IMR-90 (cell line): ENCODE data around the gene HOATZ. TPM values are rescaled to one million over a fixed set of nuclear protein-coding genes. Genes with fewer than 3 reads are reported as not detected.

Source experiments
- ATAC-seq: fragments of 200-7000 bp; cut with Tn5 transposase; 2 replicates; pipeline ENCODE4 v1.9.1; 2020; ENCODE audit warnings: low read depth, mild to moderate bottlenecking, moderate library complexity
- BruUV-seq: library from RNA; stranded (reverse); fragments of 400-500 nt; replicated peaks from 2 replicates; lab custom pipeline; 2021; lab: Mats Ljungman, UMichigan
- CTCF ChIA-PET: fragments of 300-600 bp; formaldehyde crosslinking; extraction: SDS; loops from one replicate; lab custom pipeline; 2021; ENCODE audit warnings: antibody characterized with exemption; lab: Yijun Ruan, JAX
- POLR2A ChIA-PET: fragments of 300-600 bp; sonication (Branson Sonifier 250); formaldehyde crosslinking; loops from one replicate; lab custom pipeline; 2022; ENCODE audit warnings: antibody characterized with exemption; ENCODE audit not compliant: unreplicated experiment; lab: Charles Lee
- DNase-seq: peaks from one replicate; pipeline ENCODE4 v3.0.0; 2013
- H2AFZ ChIP-seq: replicated peaks from 2 replicates; pipeline ENCODE3; 2013; ENCODE audit warnings: low read length, mild to moderate bottlenecking; ENCODE audit not compliant: poor library complexity
- H2AK5ac ChIP-seq: 2 replicates; pipeline ENCODE4 v1.6.1; 2013; ENCODE audit warnings: low read depth, low read length, inconsistent platforms
- H2AK9ac ChIP-seq: replicated peaks from 2 replicates; pipeline ENCODE3; 2013; ENCODE audit warnings: mild to moderate bottlenecking, low read depth, low read length, moderate library complexity; ENCODE audit not compliant: poor library complexity
- H2BK120ac ChIP-seq: 2 replicates; pipeline ENCODE4 v1.6.1; 2013; ENCODE audit warnings: low read depth, low read length, inconsistent platforms
- H2BK15ac ChIP-seq: 3 replicates; pipeline ENCODE4 v1.6.1; 2013; ENCODE audit warnings: low read depth, low read length, inconsistent platforms
- H2BK20ac ChIP-seq: 2 replicates; pipeline ENCODE4 v1.6.1; 2013; ENCODE audit warnings: low read depth, mild to moderate bottlenecking, inconsistent platforms, low read length, moderate library complexity
- H2BK5ac ChIP-seq: 2 replicates; pipeline ENCODE4 v1.6.1; 2013; ENCODE audit warnings: mild to moderate bottlenecking, low read depth, low read length, inconsistent platforms; ENCODE audit not compliant: poor library complexity, severe bottlenecking
- H3K14ac ChIP-seq: replicated peaks from 2 replicates; pipeline ENCODE4 v1.6.1; 2013; ENCODE audit warnings: low read depth, low read length, inconsistent platforms
- H3K18ac ChIP-seq: 2 replicates; pipeline ENCODE4 v1.6.1; 2013; ENCODE audit warnings: low read depth, low read length, control low read depth
- H3K23ac ChIP-seq: 2 replicates; pipeline ENCODE4 v1.6.1; 2013; ENCODE audit warnings: low read depth, low read length, inconsistent platforms
- H3K27ac ChIP-seq: 2 replicates; pipeline ENCODE4 v1.5.1; 2013; ENCODE audit warnings: mild to moderate bottlenecking, control low read depth, low read length; ENCODE audit not compliant: insufficient read depth
- H3K27me3 ChIP-seq: 2 replicates; pipeline ENCODE4 v1.6.1; 2013; ENCODE audit warnings: low read length; ENCODE audit not compliant: control insufficient read depth, insufficient read depth
- H3K36me3 ChIP-seq: 2 replicates; pipeline ENCODE4 v1.6.1; 2013; ENCODE audit warnings: low read length, mixed read lengths; ENCODE audit not compliant: control insufficient read depth, insufficient read depth
- H3K4ac ChIP-seq: 2 replicates; pipeline ENCODE4 v1.6.1; 2013; ENCODE audit warnings: low read depth, low read length, inconsistent platforms
- H3K4me1 ChIP-seq: 2 replicates; pipeline ENCODE4 v1.6.1; 2013; ENCODE audit warnings: low read length, mixed read lengths; ENCODE audit not compliant: control insufficient read depth, insufficient read depth
- H3K4me2 ChIP-seq: 2 replicates; pipeline ENCODE4 v1.6.1; 2013; ENCODE audit warnings: low read depth, mild to moderate bottlenecking, control low read depth, low read length, moderate library complexity
- H3K4me3 ChIP-seq: 2 replicates; pipeline ENCODE4 v1.5.1; 2013; ENCODE audit warnings: low read depth, mild to moderate bottlenecking, control low read depth, low read length, moderate library complexity; ENCODE audit not compliant: insufficient read depth
- H3K56ac ChIP-seq: 2 replicates; pipeline ENCODE4 v1.6.1; 2013; ENCODE audit warnings: low read length, inconsistent platforms; ENCODE audit not compliant: insufficient read depth; ENCODE audit errors: extremely low read depth
- H3K79me1 ChIP-seq, 2 experiments: 2 replicates each; pipeline ENCODE4 v1.6.1; 2013; ENCODE audit warnings: low read length in 2 of 2, inconsistent platforms in 1 of 2, low read depth in 1 of 2
- H3K9ac ChIP-seq: 2 replicates; pipeline ENCODE4 v1.6.1; 2013; ENCODE audit warnings: low read depth, low read length, control low read depth
- H3K9me1 ChIP-seq: 2 replicates; pipeline ENCODE4 v1.6.1; 2013; ENCODE audit warnings: low read length, inconsistent platforms; ENCODE audit not compliant: insufficient read depth
- H3K9me3 ChIP-seq: 2 replicates; pipeline ENCODE4 v1.6.1; 2013; ENCODE audit warnings: low read length; ENCODE audit not compliant: control insufficient read depth, insufficient read depth
- H4K20me1 ChIP-seq: 2 replicates; pipeline ENCODE4 v1.6.1; 2013; ENCODE audit warnings: low read length, inconsistent platforms; ENCODE audit not compliant: insufficient read depth
- H4K5ac ChIP-seq: 2 replicates; pipeline ENCODE4 v1.6.1; 2013; ENCODE audit warnings: mild to moderate bottlenecking, low read depth, low read length, control low read depth
- H4K8ac ChIP-seq, 2 experiments: 2 replicates each; pipeline ENCODE4 v1.6.1; 2013; ENCODE audit warnings: low read depth in 2 of 2, low read length in 2 of 2, control low read depth in 1 of 2, inconsistent platforms in 1 of 2
- H4K91ac ChIP-seq: 2 replicates; pipeline ENCODE4 v1.6.1; 2013; ENCODE audit warnings: low read depth, low read length, inconsistent platforms; ENCODE audit not compliant: insufficient read depth
- CEBPB ChIP-seq: IDR thresholded peaks from 2 replicates; pipeline ENCODE4 v1.6.1; 2012; ENCODE audit warnings: low read depth, low read length, improper control_type of control experiment
- CTCF ChIP-seq: conservative IDR thresholded peaks from 2 replicates; pipeline ENCODE4 v1.5.1; 2012; ENCODE audit warnings: mild to moderate bottlenecking, low read depth, low read length, improper control_type of control experiment
- ELK1 ChIP-seq: fragments of 150-350 bp; IDR thresholded peaks from 2 replicates; pipeline ENCODE4 v1.6.1; 2016; ENCODE audit warnings: low read depth, mild to moderate bottlenecking, low read length, moderate library complexity, borderline replicate concordance
- FOS ChIP-seq: fragments of 150-350 bp; IDR thresholded peaks from 2 replicates; pipeline ENCODE4 v1.6.1; 2016; ENCODE audit warnings: low read depth, low read length
- MAFK ChIP-seq: IDR thresholded peaks from 2 replicates; pipeline ENCODE4 v1.6.1; 2012; ENCODE audit warnings: low read depth, low read length, improper control_type of control experiment
- POLR2A ChIP-seq: IDR thresholded peaks from 2 replicates; pipeline ENCODE4 v1.6.1; 2012; ENCODE audit warnings: mild to moderate bottlenecking, low read depth, low read length
- RAD21 ChIP-seq: IDR thresholded peaks from 2 replicates; pipeline ENCODE4 v1.6.1; 2012; ENCODE audit warnings: low read length, improper control_type of control experiment
- RCOR1 ChIP-seq: IDR thresholded peaks from 2 replicates; pipeline ENCODE4 v1.6.1; 2012; ENCODE audit warnings: mild to moderate bottlenecking, low read length, improper control_type of control experiment; ENCODE audit not compliant: insufficient replicate concordance
- RFX5 ChIP-seq: IDR thresholded peaks from 2 replicates; pipeline ENCODE4 v1.8.0; 2012; ENCODE audit warnings: low read depth, mild to moderate bottlenecking, low read length, moderate library complexity
- USF2 ChIP-seq: fragments of 150-350 bp; IDR thresholded peaks from 2 replicates; pipeline ENCODE4 v1.6.1; 2017; ENCODE audit warnings: mild to moderate bottlenecking, antibody characterized with exemption, low read length, low read depth
- WGBS, 2 experiments: methylation state at CpG; one replicate each; pipeline versions ENCODE4 v1.1.5 to v1.1.7; 2013; ENCODE audit warnings: missing lambda C conversion rate in 2 of 2; ENCODE audit not compliant: insufficient read length in 1 of 2; ENCODE audit errors: extremely low coverage in 2 of 2; 5-methylcytosine and 5-hydroxymethylcytosine counted together
- dilution Hi-C: fragments of 300-500 bp; cut with HindIII; formaldehyde crosslinking; loops from one replicate; pipeline ENCODE4 v1.14.3; 2018; ENCODE audit warnings: low sequenced_read_pairs; ENCODE audit not compliant: unreplicated experiment
- in situ Hi-C: fragments of 300-500 bp; cut with MboI; formaldehyde crosslinking; loops from 3 replicates; pipeline ENCODE4 v1.14.3; 2019; ENCODE audit warnings: low sequenced_read_pairs, inconsistent platforms, mixed read lengths
- intact Hi-C: fragments of 100-400 bp; cut with micrococcal nuclease; formaldehyde crosslinking; loops from 2 replicates; pipeline ENCODE4 v1.10.0; 2022
- polyA plus RNA-seq, 3 experiments: library from polyadenylated mRNA; depleted of rRNA; stranded (reverse); fragments of >200 nt; gene quantifications; 2 replicates each; pipeline ENCODE4 v1.2.3, GENCODE V29; 2012; ENCODE audit warnings: low replicate concordance in 1 of 3
- total RNA-seq: library from RNA; depleted of rRNA; stranded (reverse); fragments of >200 nt; gene quantifications from 2 replicates; pipeline ENCODE4 v1.2.3, GENCODE V29; 2012

HOATZ gene
- total and polyA plus RNA-seq, 2 of the 4 experiments (the other 2 are of a cell fraction), result not detected

GRCh38 chr11:111540114-111540936 is 25.7 kb downstream of the HOATZ start, which contains the start of gene LAYN (continued):
- TF ChIP-seq MAFK (no peak), RCOR1 (no peak)

- WGBS, 2 experiments, result no CpG with 5 or more reads among the region's 22 CpGs
- ATAC-seq, result peak; percentile 49
- in situ Hi-C loops (no loop called here), intact Hi-C loops (loop anchor here (1.0 kb wide), 2 partner anchors 16 to 87 kb away; no protein-coding TSS in a partner anchor), dilution Hi-C loops (no loop called here)
- Histone ChIP-seq H2AFZ (peak overlapping the region; percentile 86), H3K14ac (peak overlapping the region; percentile 81), H3K4ac (peak overlapping the region; percentile 88), H2AK5ac (peak overlapping the region; percentile 54), H3K79me1 (peaks cover 25 to 68% of the 10 kb centered on the region in 2 experiments), H3K4me3 (peak overlapping the region; percentile 85), H3K27ac (peak overlapping the region; percentile 73), H3K27me3 (no peaks in the 10 kb centered on the region), H4K20me1 (peaks cover 18% of the 10 kb centered on the region), H3K9me3 (no peaks in the 10 kb centered on the region; the same call in 1 of the 2 replicates), H3K9me1 (peaks cover 25% of the 10 kb centered on the region), H2AK9ac (peak overlapping the region; percentile 84), H3K18ac (peak overlapping the region; percentile 43), H2BK20ac (0 out of 2 replicates have a peak overlapping the region, but pooled peaks have one; percentile 15), H4K91ac (peak overlapping the region; percentile 94; the same call in 1 of the 2 replicates), H3K9ac (peak overlapping the region; percentile 82), H3K4me1 (peaks cover 17% of the 10 kb centered on the region), H2BK15ac (no peak overlapping the region), H2BK120ac (peak overlapping the region; percentile 78; the same call in 1 of the 2 replicates), H3K4me2 (peak overlapping the region; percentile 72), H2BK5ac (peak overlapping the region; percentile 64), H3K56ac (peak overlapping the region; percentile 95), H4K5ac (peak overlapping the region; percentile 62), H4K8ac (peak overlapping the region; percentile 74 to 78), H3K36me3 (peaks cover 21% of the 10 kb centered on the region), H3K23ac (peak overlapping the region; percentile 71; the same call in 1 of the 2 replicates)
- no TSS peak for BruUV-seq
- CTCF ChIA-PET, result no interaction called here
- DNase-seq, result no peak
- TF ChIP-seq POLR2A (no peak), USF2 (no peak), FOS (no peak), ELK1 (no peak), RFX5 (no peak), RAD21 (no peak), CEBPB (no peak), CTCF (no peak)
- POLR2A ChIA-PET, result no interaction called here
These were observed 26.3 kb downstream of the HOATZ start for GRCh38 chr11:111540937-111541253.
